ENCODE results near the gene AVPR2. TPM values are rescaled to one million over a fixed set of nuclear protein-coding genes. Genes with fewer than 3 reads are reported as not detected.

The AVPR2 gene
- total and polyA plus RNA-seq, 5 donors: 1.6 to 4.1 (median 2.7) TPM

- no peak overlapping the region for H3K4me3 ChIP-seq (ENCODE audit: low read length)
- WGBS: 77% methylated on average over 24 of the region's 24 CpGs
- ATAC-seq (no peak), DNase-seq (peak in 1 of 3 donors; percentile 61)
- no peaks in the 10 kb centered on the region for H3K4me1 ChIP-seq (ENCODE audit: control insufficient read depth, insufficient read depth, low read length)
- H3K27ac ChIP-seq (ENCODE audit: low read length): no peak overlapping the region
- no peaks in the 10 kb centered on the region for H3K27me3 ChIP-seq (ENCODE audit: control insufficient read depth, insufficient read depth)
- no peaks in the 10 kb centered on the region for H3K9me3 ChIP-seq (ENCODE audit: control insufficient read depth, low read length)
- intact Hi-C loops (cut with DNase I): no loop called here
Measured at GRCh38 chrX:153945956-153946943, 41.8 kb downstream of the AVPR2 start.

- WGBS: 35% methylated on average over 19 of the region's 19 CpGs
- intact Hi-C loops (cut with DNase I): no loop called here
- H3K9me3 ChIP-seq (ENCODE audit: control insufficient read depth, low read length): no peaks in the 10 kb centered on the region
- no peaks in the 10 kb centered on the region for H3K4me1 ChIP-seq (ENCODE audit: control insufficient read depth, insufficient read depth, low read length)
- DNase-seq: peak; percentile 71 to 90 (median 87)
- H3K27me3 ChIP-seq (ENCODE audit: control insufficient read depth, insufficient read depth): no peaks in the 10 kb centered on the region
- peak; percentile 60 to 63 for ATAC-seq
- no peak overlapping the region for H3K4me3 ChIP-seq (ENCODE audit: low read length)
- peak overlapping the region; percentile 14 for H3K27ac ChIP-seq (ENCODE audit: low read length)
Measured at GRCh38 chrX:153947009-153947769, 42.7 kb downstream of the AVPR2 start.

- Histone ChIP-seq H3K27ac (ENCODE audit: low read length) (peak overlapping the region; percentile 14), H3K27me3 (ENCODE audit: control insufficient read depth, insufficient read depth) (no peaks in the 10 kb centered on the region), H3K4me3 (ENCODE audit: low read length) (no peak overlapping the region), H3K4me1 (ENCODE audit: control insufficient read depth, insufficient read depth, low read length) (no peaks in the 10 kb centered on the region), H3K9me3 (ENCODE audit: control insufficient read depth, low read length) (no peaks in the 10 kb centered on the region)
- DNase-seq (peak in 2 of 3 donors; percentile 55 to 63), ATAC-seq (peak; percentile 9 to 60)
- intact Hi-C loops (cut with DNase I): no loop called here
- WGBS: 37% methylated on average over 10 of the region's 10 CpGs
Measured at GRCh38 chrX:153948002-153948466, 43.6 kb downstream of the AVPR2 start.

GRCh38 chrX:153948847-153949805, 44.7 kb downstream of the AVPR2 start:
- no peaks in the 10 kb centered on the region for H3K27me3 ChIP-seq (ENCODE audit: control insufficient read depth, insufficient read depth)
- peak overlapping the region; percentile 7 for H3K27ac ChIP-seq (ENCODE audit: low read length)
- DNase-seq (no peak), ATAC-seq (peak in 1 of 2 donors; percentile 27)
- no peaks in the 10 kb centered on the region for H3K9me3 ChIP-seq (ENCODE audit: control insufficient read depth, low read length)
- 43% methylated on average over 30 of the region's 30 CpGs for WGBS
- no peaks in the 10 kb centered on the region for H3K4me1 ChIP-seq (ENCODE audit: control insufficient read depth, insufficient read depth, low read length)
- intact Hi-C loops (cut with DNase I): no loop called here
- no peak overlapping the region for H3K4me3 ChIP-seq (ENCODE audit: low read length)

- Histone ChIP-seq H3K4me1 (ENCODE audit: control insufficient read depth, insufficient read depth, low read length) (no peaks in the 10 kb centered on the region), H3K27me3 (ENCODE audit: control insufficient read depth, insufficient read depth) (no peaks in the 10 kb centered on the region), H3K9me3 (ENCODE audit: control insufficient read depth, low read length) (no peaks in the 10 kb centered on the region), H3K27ac (ENCODE audit: low read length) (no peak overlapping the region), H3K4me3 (ENCODE audit: low read length) (no peak overlapping the region)
- no peak for ATAC-seq
- 78% methylated on average over 19 of the region's 19 CpGs for WGBS
- intact Hi-C loops (cut with DNase I): loop anchor here in 2 of 4 donors (10.0 kb wide), 1 partner anchor 185 kb away; the partner anchor contains the start of gene PLXNB3 (in 2 of the 2)
- no peak for DNase-seq
Measured at GRCh38 chrX:153950127-153950526, 45.7 kb downstream of the AVPR2 start.

- DNase-seq (no peak), ATAC-seq (no peak)
- intact Hi-C loops (cut with DNase I): loop anchor here in 3 of 4 donors (2.0 to 10.0 kb wide), 2 partner anchors 187 kb away; partner anchors contain the start of gene PLXNB3 (in 3 of the 3)
- no peaks in the 10 kb centered on the region for H3K9me3 ChIP-seq (ENCODE audit: control insufficient read depth, low read length)
- H3K4me3 ChIP-seq (ENCODE audit: low read length): no peak overlapping the region
- no peak overlapping the region for H3K27ac ChIP-seq (ENCODE audit: low read length)
- H3K27me3 ChIP-seq (ENCODE audit: control insufficient read depth, insufficient read depth): no peaks in the 10 kb centered on the region
- no peaks in the 10 kb centered on the region for H3K4me1 ChIP-seq (ENCODE audit: control insufficient read depth, insufficient read depth, low read length)
- WGBS: 93% methylated on average over 26 of the region's 28 CpGs
Measured at GRCh38 chrX:153951683-153952372, 47.4 kb downstream of the AVPR2 start.

GRCh38 chrX:153952373-153953026, 48.0 kb downstream of the AVPR2 start:
- DNase-seq (no peak), ATAC-seq (no peak)
- H3K9me3 ChIP-seq (ENCODE audit: control insufficient read depth, low read length): no peaks in the 10 kb centered on the region

GRCh38 chrX:153953342-153953830, 48.9 kb downstream of the AVPR2 start:
- Histone ChIP-seq H3K27me3 (ENCODE audit: control insufficient read depth, insufficient read depth) (no peaks in the 10 kb centered on the region), H3K9me3 (ENCODE audit: control insufficient read depth, low read length) (no peaks in the 10 kb centered on the region), H3K27ac (ENCODE audit: low read length) (peak overlapping the region; percentile 59), H3K4me3 (ENCODE audit: low read length) (no peak overlapping the region), H3K4me1 (ENCODE audit: control insufficient read depth, insufficient read depth, low read length) (no peaks in the 10 kb centered on the region)
- ATAC-seq: peak; percentile 59 to 61
- 20% methylated on average over 33 of the region's 33 CpGs for WGBS
- intact Hi-C loops (cut with DNase I): loop anchor here in 3 of 4 donors (2.0 to 10.0 kb wide), 2 partner anchors 189 kb away; partner anchors contain the start of gene PLXNB3 (in 3 of the 3)
- DNase-seq: peak; percentile 72 to 87 (median 87)

More at GRCh38 chrX:153952373-153953026, 48.0 kb downstream of the AVPR2 start:
- H3K27ac ChIP-seq (ENCODE audit: low read length): no peak overlapping the region
- 90% methylated on average over 32 of the region's 32 CpGs for WGBS
- H3K27me3 ChIP-seq (ENCODE audit: control insufficient read depth, insufficient read depth): no peaks in the 10 kb centered on the region
- H3K4me3 ChIP-seq (ENCODE audit: low read length): no peak overlapping the region
- intact Hi-C loops (cut with DNase I): loop anchor here in 3 of 4 donors (2.0 to 10.0 kb wide), 2 partner anchors 188 kb away; partner anchors contain the start of gene PLXNB3 (in 3 of the 3)
- H3K4me1 ChIP-seq (ENCODE audit: control insufficient read depth, insufficient read depth, low read length): no peaks in the 10 kb centered on the region
